ENCODE results near the gene RNF223.

RNF223 gene

DNA sequence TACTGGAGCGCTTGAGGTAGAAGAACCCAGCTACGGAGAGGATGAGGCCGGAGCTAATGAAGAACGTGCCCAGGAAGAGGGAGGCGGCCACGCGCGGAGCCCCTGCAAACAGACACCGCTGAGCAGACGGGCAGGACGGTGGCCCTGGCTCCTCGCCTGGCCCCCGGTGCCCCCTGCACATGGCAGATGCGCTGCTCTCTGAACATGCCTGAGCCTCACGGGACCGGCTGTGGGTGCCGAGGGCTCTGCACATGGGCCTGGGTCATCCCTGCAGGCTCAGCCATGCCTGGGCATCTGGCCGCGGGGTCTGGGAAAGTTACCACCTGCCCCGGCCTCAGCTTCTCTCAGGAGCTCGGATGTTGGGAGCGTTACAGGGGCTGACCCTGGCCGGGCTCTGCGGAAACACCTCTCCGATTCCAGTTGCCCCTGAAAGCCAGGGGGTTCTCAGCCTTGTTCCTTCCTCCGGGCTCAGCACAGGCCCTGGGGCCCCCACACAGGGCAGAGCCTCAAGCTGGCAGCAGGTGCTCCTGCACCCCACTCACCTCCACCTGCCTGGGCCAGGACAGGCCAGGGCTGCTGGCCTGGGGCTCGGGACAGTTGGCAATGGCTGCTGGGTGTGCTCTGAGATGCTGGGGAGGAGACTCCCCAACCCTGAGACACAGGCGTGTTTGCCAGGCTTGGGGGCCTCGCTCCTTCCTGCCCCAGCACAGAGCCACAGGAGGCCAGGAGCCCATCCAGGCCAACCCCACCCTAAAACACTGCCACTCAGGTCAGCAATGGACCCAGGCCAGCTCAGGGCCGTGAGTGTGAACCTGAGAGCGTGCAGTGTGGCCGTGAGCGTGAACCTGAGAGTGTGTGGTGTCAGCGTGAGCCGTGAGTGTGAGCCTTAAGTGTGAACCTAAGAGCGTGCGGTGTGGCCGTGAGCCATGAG lies 12.1 kb upstream of the RNF223 start:
- Histone ChIP-seq H3K27ac (ENCODE audit: low read length) (no peak overlapping the region), H3K4me2 (ENCODE audit: low read length) (no peak overlapping the region)

DNA sequence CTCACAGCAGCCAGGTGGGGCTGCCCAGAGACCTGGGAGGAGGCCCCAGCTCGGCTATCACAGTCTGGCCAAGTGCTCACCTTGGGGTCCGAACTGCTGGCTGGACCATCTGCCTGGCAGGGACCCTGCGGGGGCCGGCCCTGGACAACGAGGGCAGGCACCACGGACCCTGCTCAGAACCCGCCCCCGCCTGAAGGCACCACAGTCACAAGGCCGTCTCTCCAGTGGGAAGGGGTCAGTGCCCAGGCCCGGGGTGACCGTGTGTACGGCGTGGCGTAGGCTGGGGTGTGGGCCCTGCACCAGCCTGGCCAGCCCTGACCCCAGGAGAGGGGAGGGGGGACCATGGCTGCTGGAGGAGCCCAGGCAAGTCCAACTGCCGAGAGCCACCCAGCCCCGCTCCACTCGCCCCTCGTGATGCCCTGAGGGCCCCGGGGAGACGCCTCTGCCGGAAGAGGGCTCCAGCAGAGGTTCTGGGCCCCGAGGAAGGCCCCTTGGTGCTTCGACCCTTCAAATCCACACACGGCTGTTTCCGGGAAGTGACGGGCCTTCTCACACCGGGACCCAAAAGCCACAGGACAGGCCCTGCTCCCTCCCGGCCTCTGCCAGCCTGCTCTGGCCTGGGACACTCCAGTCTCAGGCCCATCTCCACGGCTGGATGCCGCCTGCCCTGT lies 11.2 kb upstream of the RNF223 start:
- no peak overlapping the region for H3K9ac ChIP-seq (ENCODE audit: low read length)
- H3K4me2 ChIP-seq (ENCODE audit: low read length), result no peak overlapping the region
- no peak for TF ChIP-seq CTCF (IDR thresholded peaks at IDR 0.05; ENCODE audit: low read depth, low read length)
- no peak for TF ChIP-seq EZH2phosphoT487 (IDR thresholded peaks at IDR 0.05; ENCODE audit: low read depth)
- H3K79me2 ChIP-seq (ENCODE audit: low read length), result no peaks in the 10 kb centered on the region
- H3K4me1 ChIP-seq (ENCODE audit: low read length), result peaks cover under 1% of the 10 kb centered on the region; the same call in 1 of the 2 replicates
- H3K36me3 ChIP-seq (replicated peaks; ENCODE audit: low read depth, low read length), result no peaks in the 10 kb centered on the region
- no peaks in the 10 kb centered on the region for H3K27me3 ChIP-seq (ENCODE audit: low read depth, low read length)
- no peaks in the 10 kb centered on the region for H4K20me1 ChIP-seq (ENCODE audit: insufficient read depth, low read length)
- no peak overlapping the region for H3K27ac ChIP-seq (ENCODE audit: low read length)
- no peaks in the 10 kb centered on the region for H3K9me3 ChIP-seq (ENCODE audit: insufficient read depth, low read length)
- H2AFZ ChIP-seq (ENCODE audit: low read depth, low read length), result no peak overlapping the region
- H3K4me3 ChIP-seq (ENCODE audit: low read length), result no peak overlapping the region

More for the DNA sequence above, 12.1 kb upstream of the RNF223 start:
- H4K20me1 ChIP-seq (ENCODE audit: insufficient read depth, low read length), result no peaks in the 10 kb centered on the region
- no peaks in the 10 kb centered on the region for H3K4me1 ChIP-seq (ENCODE audit: low read length)
- H3K36me3 ChIP-seq (replicated peaks; ENCODE audit: low read depth, low read length), result no peaks in the 10 kb centered on the region
- H3K9me3 ChIP-seq (ENCODE audit: insufficient read depth, low read length), result no peaks in the 10 kb centered on the region
- H2AFZ ChIP-seq (ENCODE audit: low read depth, low read length), result no peak overlapping the region
- H3K4me3 ChIP-seq (ENCODE audit: low read length), result no peak overlapping the region
- no peak overlapping the region for H3K9ac ChIP-seq (ENCODE audit: low read length)
- no peaks in the 10 kb centered on the region for H3K79me2 ChIP-seq (ENCODE audit: low read length)
- TF ChIP-seq CTCF (IDR thresholded peaks at IDR 0.05; ENCODE audit: low read depth, low read length), result no peak
- TF ChIP-seq EZH2phosphoT487 (IDR thresholded peaks at IDR 0.05; ENCODE audit: low read depth), result no peak
- H3K27me3 ChIP-seq (ENCODE audit: low read depth, low read length), result no peaks in the 10 kb centered on the region

DNA sequence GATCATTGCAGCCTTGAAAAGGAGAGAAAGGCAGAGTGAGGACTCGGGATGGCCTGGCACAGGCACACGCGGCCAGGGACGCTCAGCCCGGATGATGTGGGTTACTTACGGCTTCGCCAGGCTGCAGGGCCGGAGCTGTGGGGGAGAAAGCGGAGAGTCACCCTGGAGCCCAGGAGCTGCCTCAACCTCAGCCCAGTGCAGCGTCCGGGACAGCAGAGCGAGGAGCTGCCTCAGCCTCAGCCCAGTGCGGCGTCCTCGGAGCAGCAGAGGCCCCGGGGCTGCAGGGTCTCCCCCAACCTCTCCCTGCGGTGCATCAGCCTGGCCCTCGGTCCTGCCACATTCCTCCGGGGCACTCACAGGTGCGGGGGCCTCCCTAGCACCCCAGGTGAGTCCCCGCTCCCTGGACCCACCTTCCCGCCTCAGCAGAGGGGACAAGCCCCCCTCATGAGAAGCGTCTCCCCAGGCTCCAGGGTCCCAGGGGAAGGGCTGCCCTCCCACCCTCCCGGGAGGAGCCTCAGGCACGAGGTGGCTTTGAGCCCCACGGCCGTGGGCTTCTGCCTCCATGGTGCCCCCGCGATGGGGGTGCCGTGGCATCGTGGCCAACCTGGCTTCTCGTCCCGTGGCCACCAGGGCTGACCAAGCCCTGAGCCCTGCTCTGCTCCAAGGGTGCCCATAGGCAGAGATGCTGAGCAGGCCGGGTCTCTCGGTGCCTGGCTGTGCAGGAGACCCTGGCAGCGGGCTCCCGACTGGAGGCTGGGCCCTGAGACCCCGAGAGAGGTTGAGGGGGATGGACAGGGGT lies 10.5 kb upstream of the RNF223 start:
- H3K27me3 ChIP-seq (ENCODE audit: low read depth, low read length), result no peaks in the 10 kb centered on the region
- TF ChIP-seq EZH2phosphoT487 (IDR thresholded peaks at IDR 0.05; ENCODE audit: low read depth) (no peak), CTCF (IDR thresholded peaks at IDR 0.05; ENCODE audit: low read depth, low read length) (no peak)
- no peaks in the 10 kb centered on the region for H3K36me3 ChIP-seq (replicated peaks; ENCODE audit: low read depth, low read length)
- H3K4me1 ChIP-seq (ENCODE audit: low read length), result peaks cover 8% of the 10 kb centered on the region
- no peak overlapping the region for H3K27ac ChIP-seq (ENCODE audit: low read length)
- no peak overlapping the region for H2AFZ ChIP-seq (ENCODE audit: low read depth, low read length)
- no peak overlapping the region for H3K4me3 ChIP-seq (ENCODE audit: low read length)
- H4K20me1 ChIP-seq (ENCODE audit: insufficient read depth, low read length), result no peaks in the 10 kb centered on the region
- no peaks in the 10 kb centered on the region for H3K9me3 ChIP-seq (ENCODE audit: insufficient read depth, low read length)
- H3K9ac ChIP-seq (ENCODE audit: low read length), result no peak overlapping the region
- no peaks in the 10 kb centered on the region for H3K79me2 ChIP-seq (ENCODE audit: low read length)
- H3K4me2 ChIP-seq (ENCODE audit: low read length), result no peak overlapping the region

All from OCI-LY3 (cell line).